NCI-H748 (cell line): ENCODE measurements around the gene NUDT16L1.

Source experiments
- DNase-seq: peaks from one replicate; lab custom pipeline; 2025; ENCODE audit not compliant: unreplicated experiment; lab: John Stamatoyannopoulos, UW

NUDT16L1 gene

GRCh38 chr16:4693956-4694641 lies 737 bp downstream of the NUDT16L1 start:
- peak; percentile 46 for DNase-seq

DNA sequence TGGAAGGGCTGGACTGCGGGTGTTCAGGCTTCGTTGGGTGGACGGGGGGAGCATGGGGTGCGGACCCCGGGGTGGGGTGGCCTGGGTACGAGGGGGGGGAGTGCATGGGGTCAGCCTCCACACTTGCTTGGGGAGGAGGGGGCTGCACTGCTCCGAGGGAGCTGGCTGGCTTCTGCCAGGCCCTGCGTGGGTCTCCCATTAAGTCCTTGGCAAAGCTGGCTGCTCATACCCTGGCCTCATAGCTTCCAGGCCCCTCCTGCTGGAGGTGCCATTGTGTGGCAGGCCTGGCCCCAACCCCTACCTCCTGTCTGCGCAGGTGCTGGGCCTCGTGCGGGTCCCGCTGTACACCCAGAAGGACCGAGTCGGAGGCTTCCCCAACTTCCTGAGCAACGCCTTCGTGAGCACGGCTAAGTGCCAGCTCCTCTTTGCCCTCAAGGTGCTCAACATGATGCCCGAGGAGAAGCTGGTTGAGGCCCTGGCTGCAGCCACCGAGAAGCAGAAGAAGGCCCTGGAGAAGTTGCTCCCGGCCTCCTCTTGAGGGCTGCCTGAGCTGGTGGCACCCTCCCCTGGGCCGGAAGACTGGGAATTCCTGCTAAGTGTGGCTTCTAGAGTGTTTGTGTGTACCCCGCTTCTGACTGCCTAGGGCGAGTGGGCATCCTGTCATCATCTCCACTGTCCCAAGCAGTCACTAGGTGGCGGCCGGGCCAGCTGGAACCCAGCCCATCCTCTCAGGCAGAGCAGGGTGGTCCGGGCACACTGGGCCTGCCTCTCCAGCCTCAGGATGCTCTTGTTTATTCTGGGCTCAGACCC lies 1.5 kb downstream of the NUDT16L1 start:
- DNase-seq = peak; percentile 2

DNA sequence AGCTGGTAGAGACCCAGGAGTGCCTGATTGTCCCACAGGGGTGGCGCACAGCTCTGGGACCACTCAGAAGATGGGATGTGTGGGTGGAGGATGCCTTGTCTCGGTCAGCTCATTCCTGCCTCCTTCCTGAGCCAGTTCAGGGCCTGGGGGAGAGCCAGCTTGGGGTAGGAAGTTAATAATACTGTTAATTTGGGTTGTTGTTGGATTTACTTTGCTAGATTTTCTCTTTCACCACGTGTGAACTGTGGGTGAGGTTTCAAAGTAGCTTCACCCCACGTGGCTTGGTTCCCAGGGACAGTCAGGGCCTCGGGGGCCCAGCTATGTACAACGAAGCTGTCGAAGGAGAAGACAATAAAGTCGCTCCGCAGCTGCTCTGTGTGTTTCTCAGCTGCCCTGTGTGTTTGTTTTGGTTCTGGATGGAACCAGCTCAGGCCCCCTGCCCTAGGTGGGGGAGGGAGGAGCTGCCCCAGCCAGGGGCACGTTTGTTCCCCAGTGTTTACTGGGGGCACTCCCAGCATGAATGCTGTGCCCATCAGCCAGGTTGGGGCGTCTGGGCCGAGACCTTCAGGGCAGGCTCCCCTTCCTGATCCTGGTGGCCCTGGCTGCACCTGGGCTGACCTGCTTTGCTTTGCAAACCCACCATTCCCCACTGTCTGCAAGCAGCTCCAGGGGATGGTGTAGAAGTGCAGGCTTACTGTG lies 2.3 kb downstream of the NUDT16L1 start:
- no peak for DNase-seq

GRCh38 chr16:4696172-4696904 lies 3.0 kb downstream of the NUDT16L1 start:
- DNase-seq = no peak

DNA sequence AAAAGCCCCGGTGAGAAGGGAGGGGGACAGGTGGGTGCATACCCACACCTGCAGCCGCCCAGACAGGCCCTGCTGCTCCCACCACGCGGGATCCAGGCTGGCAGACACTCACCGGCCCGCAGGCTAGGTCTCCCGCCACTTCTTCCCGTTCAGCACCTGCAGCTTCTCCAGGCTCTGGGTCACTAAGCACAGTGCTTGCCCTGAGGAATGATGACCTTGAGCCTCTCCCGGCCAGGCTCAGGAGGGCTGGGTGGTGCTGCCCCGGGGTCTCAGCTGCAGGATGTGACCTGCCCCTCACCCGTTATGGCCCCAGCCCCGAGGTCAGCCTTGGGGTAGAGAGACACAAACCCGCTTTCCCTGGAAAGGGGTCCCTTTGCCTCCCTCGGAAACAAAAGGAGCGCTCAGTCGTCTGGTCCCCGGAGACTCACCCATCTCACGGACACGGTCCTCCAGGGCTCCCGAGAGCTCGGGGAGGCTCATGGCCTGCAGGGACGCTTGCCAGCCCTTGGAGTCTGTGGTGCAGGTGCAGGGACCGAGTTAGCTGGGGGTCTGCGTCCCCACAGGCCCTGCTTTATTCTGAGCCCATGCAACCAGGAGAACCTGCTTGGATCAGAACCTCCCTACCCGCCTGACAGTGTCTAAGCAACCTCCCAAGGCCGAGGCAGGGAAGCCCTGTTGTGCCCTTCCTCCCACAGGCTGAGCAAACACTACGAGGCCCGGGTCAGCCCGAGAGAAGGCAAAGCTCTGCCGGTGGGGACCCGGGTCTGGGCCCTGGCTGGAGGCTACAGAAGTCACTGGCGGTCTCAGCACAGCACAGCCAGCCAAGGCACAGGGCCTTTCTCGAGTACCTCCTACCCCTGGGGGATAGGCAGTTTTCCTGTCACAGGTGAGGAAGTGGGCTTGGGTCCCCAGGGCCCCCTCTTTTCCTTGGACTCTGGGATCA lies 3.8 kb downstream of the NUDT16L1 start:
- no peak for DNase-seq

- DNase-seq = no peak
Observed at GRCh38 chr16:4697848-4698291, 4.5 kb downstream of the NUDT16L1 start.

DNA sequence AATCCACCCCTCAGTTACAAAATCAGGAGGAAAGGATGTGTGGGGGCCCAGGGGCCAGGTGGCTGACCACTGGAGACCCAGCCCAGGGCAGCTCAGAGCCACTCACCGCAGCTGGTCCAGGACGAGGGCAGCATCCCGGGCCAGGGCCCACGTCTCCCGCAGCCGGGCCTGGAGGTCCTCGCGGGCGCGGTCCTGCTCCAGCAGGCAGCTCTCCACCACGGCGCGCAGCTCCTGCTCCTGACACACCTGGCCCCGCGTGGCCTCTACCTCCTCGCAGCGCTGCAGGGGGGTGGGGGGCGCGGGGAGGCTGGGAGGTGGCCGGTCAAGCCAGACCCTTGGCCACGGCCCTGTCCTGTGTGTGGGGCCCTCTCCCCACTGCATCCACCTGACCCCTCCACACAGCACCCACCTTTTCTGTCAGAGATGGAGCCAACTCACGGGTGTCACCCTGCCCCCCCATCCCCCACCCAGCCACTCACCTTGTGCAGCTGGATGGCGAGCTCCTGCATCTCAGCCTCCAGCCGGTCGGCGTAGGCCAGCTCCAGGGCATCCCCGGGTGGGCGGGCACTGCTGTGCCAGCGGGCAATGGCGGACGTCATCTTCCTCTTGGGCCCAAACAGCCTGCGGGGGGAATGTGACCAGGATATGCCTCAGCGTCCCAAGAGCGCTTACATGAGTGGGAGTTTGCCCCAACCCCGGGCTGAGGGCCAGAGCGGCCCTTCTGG lies 5.1 kb downstream of the NUDT16L1 start:
- DNase-seq = no peak

- DNase-seq = no peak
Observed at GRCh38 chr16:4699046-4699556, 5.7 kb downstream of the NUDT16L1 start.

- no peak for DNase-seq
Observed at GRCh38 chr16:4700380-4700996, 7.1 kb downstream of the NUDT16L1 start.

DNA sequence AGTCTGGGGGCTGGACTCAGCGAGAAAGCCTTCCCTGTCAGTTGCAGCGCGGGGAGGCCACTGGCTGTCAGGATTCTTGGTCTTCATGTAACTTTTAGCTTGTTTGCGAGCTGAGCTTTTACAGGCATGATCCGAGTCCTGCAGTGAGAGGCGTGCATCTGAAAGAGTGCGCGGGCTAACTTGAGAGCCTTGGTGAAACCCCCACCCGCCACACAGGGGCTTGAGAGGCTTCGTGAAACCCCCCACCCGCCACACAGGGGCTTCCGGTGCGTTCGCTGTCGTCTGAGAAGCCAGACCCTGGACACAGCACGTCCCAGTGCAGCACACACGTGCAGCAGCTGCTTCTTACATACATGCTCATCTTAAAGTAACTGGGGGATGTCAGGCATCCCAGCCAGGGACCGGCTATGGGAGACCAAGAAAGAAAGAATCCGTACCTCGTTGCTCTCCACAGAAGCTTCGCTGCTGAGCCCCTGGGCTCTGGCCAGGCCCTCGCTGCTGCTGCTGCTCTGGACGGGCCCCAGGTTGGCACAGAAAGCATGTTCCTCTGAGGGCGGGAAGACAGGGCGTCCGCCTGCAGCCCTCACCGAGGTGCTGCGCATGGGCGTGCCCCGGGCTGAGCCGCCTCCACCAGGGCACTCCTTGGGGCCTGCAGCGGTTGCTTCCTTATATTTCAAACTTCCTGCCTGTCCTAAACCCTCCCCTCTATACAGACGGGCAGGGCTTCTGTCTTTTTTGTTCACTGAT lies 7.8 kb downstream of the NUDT16L1 start:
- no peak for DNase-seq

GRCh38 chr16:4701791-4702465 lies 8.6 kb downstream of the NUDT16L1 start:
- DNase-seq = no peak

DNA sequence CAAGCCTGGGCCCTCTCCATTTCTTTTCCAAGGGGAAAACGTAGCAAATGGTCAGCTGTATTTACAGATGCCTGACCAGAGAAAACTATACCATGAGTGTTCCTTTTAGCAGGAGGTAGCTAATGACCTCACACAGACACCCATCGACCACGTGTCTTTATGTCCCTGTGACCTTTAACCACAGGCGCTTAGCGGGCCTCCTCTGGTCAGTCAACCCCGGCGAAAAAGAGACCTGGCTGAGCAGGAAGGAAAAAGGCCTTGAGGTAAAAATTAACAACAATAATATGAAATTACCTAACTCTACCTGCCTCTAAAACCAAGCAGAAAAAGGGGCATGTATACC lies 9.1 kb downstream of the NUDT16L1 start:
- no peak for DNase-seq

DNA sequence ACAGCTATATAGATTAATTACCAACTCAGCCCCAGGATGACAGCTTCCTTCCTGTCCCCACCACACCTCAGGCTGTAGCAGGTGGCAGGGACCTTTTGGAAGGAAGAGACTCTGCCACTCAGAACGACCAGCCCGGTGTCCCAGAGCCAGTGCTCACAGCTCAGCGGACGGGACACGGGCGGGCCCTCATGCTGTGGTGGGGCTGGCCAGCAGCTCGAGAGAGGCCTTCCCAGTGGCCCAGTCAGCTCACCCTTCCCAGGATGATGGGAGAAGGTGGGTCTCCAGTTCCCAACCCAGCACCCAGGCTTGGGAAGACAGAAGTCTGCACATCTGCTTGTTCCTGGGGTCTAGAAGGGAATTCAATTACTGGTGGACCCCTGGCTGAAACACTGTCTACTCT lies 10.5 kb downstream of the NUDT16L1 start:
- DNase-seq = no peak

DNA sequence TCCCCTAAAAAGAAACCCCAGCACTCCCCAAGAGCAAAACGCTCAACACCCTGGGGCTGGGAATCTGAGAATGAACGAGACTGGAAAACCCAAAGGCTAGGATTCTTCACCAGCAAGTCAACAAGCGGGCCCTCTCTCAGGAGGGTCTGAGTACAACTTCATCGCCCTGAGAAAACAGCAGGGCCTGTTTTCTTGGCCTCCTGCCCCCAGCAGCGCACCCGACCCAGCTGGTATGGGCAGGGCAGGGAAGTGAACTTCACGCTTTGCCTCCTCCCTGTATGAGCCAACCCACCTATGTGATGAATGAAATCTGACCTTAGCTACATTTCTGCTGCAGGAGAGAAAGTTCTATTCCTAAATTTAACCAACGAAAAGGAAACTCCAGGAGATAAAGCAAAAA lies 11.1 kb downstream of the NUDT16L1 start:
- no peak for DNase-seq

DNA sequence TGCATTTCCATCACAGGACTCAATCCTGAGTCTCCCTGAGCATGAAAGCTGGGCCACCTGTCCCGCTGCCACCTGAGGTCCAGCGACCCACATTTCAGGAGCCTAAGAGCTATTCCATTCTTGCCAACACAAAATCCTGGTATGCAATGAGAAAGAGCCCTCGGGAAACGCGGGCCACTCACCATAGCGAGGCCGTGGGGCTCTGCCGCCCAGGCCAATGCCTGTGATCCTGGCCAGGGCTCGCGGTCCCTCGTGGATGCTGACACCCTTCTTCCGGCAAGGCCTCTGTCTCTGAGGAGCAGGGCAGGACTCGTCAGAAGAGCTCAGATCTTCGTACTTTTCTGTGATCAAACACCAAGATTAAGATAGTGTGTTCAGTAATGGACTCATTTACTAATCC lies 11.6 kb downstream of the NUDT16L1 start:
- no peak for DNase-seq

DNA sequence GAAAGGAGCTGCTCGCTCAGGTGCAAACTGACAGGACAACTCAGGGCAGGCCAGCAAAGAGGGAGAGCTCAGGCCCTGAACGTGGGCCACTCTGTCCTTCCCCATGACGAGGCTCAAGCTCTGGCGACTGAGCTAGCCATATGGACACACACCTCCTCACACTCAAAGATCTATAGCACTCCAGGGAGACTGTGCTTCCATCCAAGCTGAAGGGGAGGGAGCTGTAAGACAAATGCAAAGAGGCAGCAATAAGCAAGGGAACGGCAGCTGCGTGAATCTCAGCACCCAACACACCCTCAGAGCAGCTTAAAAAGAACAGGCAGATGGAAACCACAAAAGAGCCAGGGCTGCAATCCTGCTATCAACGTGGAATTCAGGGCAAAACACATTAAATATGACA lies 13.5 kb downstream of the NUDT16L1 start:
- DNase-seq = no peak

DNA sequence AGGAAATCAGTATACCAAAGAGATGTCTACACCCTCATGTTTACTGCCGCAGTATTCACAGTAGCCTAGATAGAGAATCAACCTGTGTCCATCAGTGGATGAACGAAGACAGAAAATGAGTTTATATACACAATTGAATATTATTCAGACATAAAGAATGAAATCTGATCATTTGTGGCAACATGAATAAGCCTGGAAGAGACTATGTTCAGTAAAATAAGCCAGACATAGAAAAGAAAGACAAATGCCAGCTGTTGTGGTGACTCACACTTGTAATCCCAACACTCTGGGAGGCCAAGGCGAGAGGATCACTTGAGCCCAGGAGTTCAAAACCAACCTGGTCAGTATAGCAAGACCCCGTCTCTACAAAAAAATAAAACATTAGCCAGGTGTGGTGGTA lies 16.1 kb downstream of the NUDT16L1 start:
- DNase-seq = no peak
